ENCODE measurements around the gene TLX3.
A peak's percentile ranks its signal among the peaks of the same experiment; 100 is the strongest.

Gene TLX3

GRCh38 chr5:171308453-171309275 lies at the start of gene TLX3:
TLX3 (plus strand) TSS chr5:171309248; CDS start chr5:171309366, 118 bp downstream.
- Mint-ChIP-seq H3K27ac (no peak within 1 kb of the TSS), H3K4me3 (peak within 1 kb of the TSS; percentile 34)

GRCh38 chr5:171261361-171261760 lies 47.7 kb upstream of the TLX3 start:
- Mint-ChIP-seq H3K4me3 (no peak overlapping the region), H3K4me1 (no peaks in the 10 kb centered on the region), H3K9me3 (no peaks in the 10 kb centered on the region), H3K27ac (no peak overlapping the region), H3K36me3 (no peaks in the 10 kb centered on the region), H3K27me3 (no peaks in the 10 kb centered on the region)
- no peak for ATAC-seq

More at GRCh38 chr5:171308453-171309275, at the start of gene TLX3:
- no peak for ATAC-seq
- peaks cover 9% of the 10 kb centered on the region for H3K9me3 Mint-ChIP-seq
- peaks cover 89% of the 10 kb centered on the region for H3K27me3 Mint-ChIP-seq
- H3K36me3 Mint-ChIP-seq: peaks cover 6% of the 10 kb centered on the region
- peaks cover 20% of the 10 kb centered on the region for H3K4me1 Mint-ChIP-seq

GRCh38 chr5:171261904-171262303 lies 47.1 kb upstream of the TLX3 start:
- H3K27me3 Mint-ChIP-seq: no peaks in the 10 kb centered on the region
- no peak overlapping the region for H3K4me3 Mint-ChIP-seq
- H3K27ac Mint-ChIP-seq: no peak overlapping the region
- H3K4me1 Mint-ChIP-seq: no peaks in the 10 kb centered on the region
- no peak for ATAC-seq
- H3K9me3 Mint-ChIP-seq: no peaks in the 10 kb centered on the region
- no peaks in the 10 kb centered on the region for H3K36me3 Mint-ChIP-seq

GRCh38 chr5:171263181-171263580 lies 45.9 kb upstream of the TLX3 start:
- ATAC-seq: no peak
- no peaks in the 10 kb centered on the region for H3K9me3 Mint-ChIP-seq
- no peaks in the 10 kb centered on the region for H3K36me3 Mint-ChIP-seq
- H3K27ac Mint-ChIP-seq: no peak overlapping the region
- no peak overlapping the region for H3K4me3 Mint-ChIP-seq
- no peaks in the 10 kb centered on the region for H3K27me3 Mint-ChIP-seq
- H3K4me1 Mint-ChIP-seq: no peaks in the 10 kb centered on the region

GRCh38 chr5:171264843-171265242 lies 44.2 kb upstream of the TLX3 start:
- Mint-ChIP-seq H3K9me3 (no peaks in the 10 kb centered on the region), H3K4me1 (no peaks in the 10 kb centered on the region), H3K4me3 (no peak overlapping the region), H3K27me3 (no peaks in the 10 kb centered on the region), H3K36me3 (no peaks in the 10 kb centered on the region), H3K27ac (no peak overlapping the region)
- ATAC-seq: no peak

GRCh38 chr5:171268700-171269620 lies 40.1 kb upstream of the TLX3 start:
- ATAC-seq: no peak
- no peak overlapping the region for H3K4me3 Mint-ChIP-seq
- H3K27me3 Mint-ChIP-seq: peaks cover 12% of the 10 kb centered on the region
- H3K27ac Mint-ChIP-seq: no peak overlapping the region
- no peaks in the 10 kb centered on the region for H3K4me1 Mint-ChIP-seq
- peaks cover 4% of the 10 kb centered on the region for H3K9me3 Mint-ChIP-seq
- no peaks in the 10 kb centered on the region for H3K36me3 Mint-ChIP-seq

- Mint-ChIP-seq H3K4me1 (no peaks in the 10 kb centered on the region), H3K36me3 (no peaks in the 10 kb centered on the region), H3K27ac (no peak overlapping the region), H3K27me3 (peaks cover 12% of the 10 kb centered on the region), H3K4me3 (no peak overlapping the region), H3K9me3 (peaks cover 4% of the 10 kb centered on the region)
- ATAC-seq: no peak
These were observed 39.3 kb upstream of the TLX3 start for GRCh38 chr5:171269717-171270116.

- Mint-ChIP-seq H3K27me3 (peaks cover 12% of the 10 kb centered on the region), H3K36me3 (no peaks in the 10 kb centered on the region), H3K27ac (no peak overlapping the region), H3K4me3 (no peak overlapping the region), H3K9me3 (peaks cover 4% of the 10 kb centered on the region), H3K4me1 (no peaks in the 10 kb centered on the region)
- ATAC-seq: no peak
These were observed 38.9 kb upstream of the TLX3 start for GRCh38 chr5:171270136-171270535.

- H3K27ac Mint-ChIP-seq: no peak overlapping the region
These were observed 37.2 kb upstream of the TLX3 start for GRCh38 chr5:171271798-171272197.

GRCh38 chr5:171272996-171273970 lies 35.8 kb upstream of the TLX3 start:
- Mint-ChIP-seq H3K4me3 (no peak overlapping the region), H3K4me1 (no peaks in the 10 kb centered on the region), H3K27ac (no peak overlapping the region), H3K9me3 (peaks cover 4% of the 10 kb centered on the region), H3K27me3 (peaks cover 12% of the 10 kb centered on the region), H3K36me3 (no peaks in the 10 kb centered on the region)
- ATAC-seq: no peak

More at GRCh38 chr5:171271798-171272197, 37.2 kb upstream of the TLX3 start:
- no peak for ATAC-seq
- Mint-ChIP-seq H3K36me3 (no peaks in the 10 kb centered on the region), H3K4me1 (no peaks in the 10 kb centered on the region), H3K9me3 (peaks cover 4% of the 10 kb centered on the region), H3K4me3 (no peak overlapping the region), H3K27me3 (peaks cover 12% of the 10 kb centered on the region)

- peaks cover 4% of the 10 kb centered on the region for H3K9me3 Mint-ChIP-seq
- ATAC-seq: no peak
- no peaks in the 10 kb centered on the region for H3K4me1 Mint-ChIP-seq
- H3K36me3 Mint-ChIP-seq: no peaks in the 10 kb centered on the region
- no peak overlapping the region for H3K4me3 Mint-ChIP-seq
- no peak overlapping the region for H3K27ac Mint-ChIP-seq
- H3K27me3 Mint-ChIP-seq: peaks cover 21% of the 10 kb centered on the region
These were observed 33.1 kb upstream of the TLX3 start for GRCh38 chr5:171275841-171276544.

- no peak overlapping the region for H3K4me3 Mint-ChIP-seq
These were observed 25.3 kb upstream of the TLX3 start for GRCh38 chr5:171283753-171284152.

GRCh38 chr5:171285465-171285864 lies 23.6 kb upstream of the TLX3 start:
- H3K27ac Mint-ChIP-seq: no peak overlapping the region
- no peak for ATAC-seq
- no peak overlapping the region for H3K4me3 Mint-ChIP-seq
- no peaks in the 10 kb centered on the region for H3K36me3 Mint-ChIP-seq
- no peaks in the 10 kb centered on the region for H3K4me1 Mint-ChIP-seq
- no peaks in the 10 kb centered on the region for H3K9me3 Mint-ChIP-seq
- peaks cover 22% of the 10 kb centered on the region for H3K27me3 Mint-ChIP-seq

More at GRCh38 chr5:171283753-171284152, 25.3 kb upstream of the TLX3 start:
- ATAC-seq: no peak
- H3K36me3 Mint-ChIP-seq: no peaks in the 10 kb centered on the region
- H3K9me3 Mint-ChIP-seq: no peaks in the 10 kb centered on the region
- no peaks in the 10 kb centered on the region for H3K4me1 Mint-ChIP-seq
- peaks cover 28% of the 10 kb centered on the region for H3K27me3 Mint-ChIP-seq
- no peak overlapping the region for H3K27ac Mint-ChIP-seq

- no peak overlapping the region for H3K4me3 Mint-ChIP-seq
- no peaks in the 10 kb centered on the region for H3K9me3 Mint-ChIP-seq
- no peak for ATAC-seq
- H3K27ac Mint-ChIP-seq: no peak overlapping the region
- no peaks in the 10 kb centered on the region for H3K36me3 Mint-ChIP-seq
- H3K4me1 Mint-ChIP-seq: no peaks in the 10 kb centered on the region
- peaks cover 22% of the 10 kb centered on the region for H3K27me3 Mint-ChIP-seq
These were observed 21.0 kb upstream of the TLX3 start for GRCh38 chr5:171288066-171288465.
